ENCODE data around the gene PCDHGB3.
A peak's percentile ranks its signal among the peaks of the same experiment; 100 is the strongest.
"Not testable (repeated sequence)": the region's sequence is repeated elsewhere in the genome, so short reads cannot be mapped to it uniquely, and the experiment has no call there.

PCDHGB3 gene

GRCh38 chr5:141412854-141413539 lies 43.0 kb downstream of the PCDHGB3 start, which contains the start of gene PCDHGA10:
TSS of gene PCDHGA10 (plus strand) at chr5:141412987. CDS start at chr5:141413176, 189 bp downstream.
- intact Hi-C loops (cut with DNase I): loop anchor here (10.0 kb wide), 1 partner anchor 142 kb away; no protein-coding TSS in a partner anchor
- peak in 10 of 42 donors; percentile 15 to 68 (median 36) for DNase-seq

- peak in 1 of 42 donors; percentile 19 for DNase-seq
- intact Hi-C loops (cut with DNase I): loop anchor here (10.0 kb wide), 1 partner anchor 141 kb away; no protein-coding TSS in a partner anchor
Observed at GRCh38 chr5:141413540-141414069, 43.6 kb downstream of the PCDHGB3 start.

- intact Hi-C loops (cut with DNase I): loop anchor here (10.0 kb wide), 1 partner anchor 140 kb away; no protein-coding TSS in a partner anchor
- DNase-seq: not testable (repeated sequence)
Observed at GRCh38 chr5:141414548-141415274, 44.7 kb downstream of the PCDHGB3 start.

- intact Hi-C loops (cut with DNase I): loop anchor here (10.0 kb wide), 1 partner anchor 140 kb away; no protein-coding TSS in a partner anchor
Observed at GRCh38 chr5:141415275-141415618, 45.2 kb downstream of the PCDHGB3 start.

DNA sequence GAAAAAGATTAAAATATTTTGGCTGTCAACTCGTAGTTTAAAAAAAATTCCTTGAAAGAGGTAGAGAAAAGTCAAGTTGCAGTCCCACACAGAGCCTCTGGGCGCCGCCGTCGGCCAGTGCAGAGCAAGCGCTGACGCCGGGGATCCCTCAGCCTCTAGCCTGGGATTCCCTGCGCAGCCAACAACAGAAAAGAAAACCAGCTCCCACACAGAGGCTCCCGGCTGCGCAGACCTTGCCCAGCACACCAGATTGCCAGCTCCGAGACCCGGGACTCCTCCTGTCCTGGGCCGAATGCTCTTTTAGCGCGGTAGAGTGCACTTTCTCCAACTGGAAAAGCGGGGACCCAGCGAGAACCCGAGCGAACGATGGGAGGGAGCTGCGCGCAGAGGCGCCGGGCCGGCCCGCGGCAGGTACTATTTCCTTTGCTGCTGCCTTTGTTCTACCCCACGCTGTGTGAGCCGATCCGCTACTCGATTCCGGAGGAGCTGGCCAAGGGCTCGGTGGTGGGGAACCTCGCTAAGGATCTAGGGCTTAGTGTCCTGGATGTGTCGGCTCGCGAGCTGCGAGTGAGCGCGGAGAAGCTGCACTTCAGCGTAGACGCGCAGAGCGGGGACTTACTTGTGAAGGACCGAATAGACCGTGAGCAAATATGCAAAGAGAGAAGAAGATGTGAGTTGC lies 47.6 kb downstream of the PCDHGB3 start, which contains the start of gene PCDHGB7:
PCDHGB7 (plus strand) TSS at position 184 of the 679 bp plus-strand sequence; CDS start at position 367, 183 bp downstream.
- peak in 40 of 42 donors; percentile 22 to 75 (median 50) for DNase-seq
- intact Hi-C loops (cut with DNase I): loop anchor here (10.0 kb wide), 1 partner anchor 137 kb away; no protein-coding TSS in a partner anchor

More at GRCh38 chr5:141415275-141415618, 45.2 kb downstream of the PCDHGB3 start:
- peak in 1 of 42 donors; percentile 27 for DNase-seq

- intact Hi-C loops (cut with DNase I): loop anchor here (10.0 kb wide), 1 partner anchor 136 kb away; no protein-coding TSS in a partner anchor
- DNase-seq: peak in 1 of 42 donors; percentile 21
Observed at GRCh38 chr5:141419074-141419880, 49.2 kb downstream of the PCDHGB3 start.

- intact Hi-C loops (cut with DNase I): loop anchor here (10.0 kb wide), 1 partner anchor 104 kb away; no protein-coding TSS in a partner anchor
Observed at GRCh38 chr5:141420855-141421488, 50.9 kb downstream of the PCDHGB3 start, which contains the start of gene PCDHGA11. TSS of gene PCDHGA11 (plus strand) at chr5:141421051. CDS start at chr5:141421228, 177 bp downstream.

GRCh38 chr5:141421489-141421855 lies 51.4 kb downstream of the PCDHGB3 start:
- intact Hi-C loops (cut with DNase I): loop anchor here (10.0 kb wide), 1 partner anchor 103 kb away; no protein-coding TSS in a partner anchor
- DNase-seq: peak in 1 of 42 donors; percentile 13

More at GRCh38 chr5:141420855-141421488, 50.9 kb downstream of the PCDHGB3 start, which contains the start of gene PCDHGA11:
- DNase-seq: peak in 4 of 42 donors; percentile 30 to 55 (median 45)

All from head of caudate nucleus (tissue), 42 donors.